Gastrocnemius medialis (tissue), 4 donors: Measurements from ENCODE around the gene SNCB.

Source experiments
- POLR2A ChIP-seq, 2 donors: fragments of 450-650 bp; IDR thresholded peaks; one replicate each; pipeline ENCODE4 v1.6.1; 2017; ENCODE audit warnings: antibody characterized with exemption in 2 of 2, mild to moderate bottlenecking in 2 of 2, moderate library complexity in 2 of 2
- TF ChIP-seq, protein P1 (sequence below), 5 experiments: fragments of 450-650 bp in 3 of 5; fragments of 200-600 bp in 2 of 5; sonication (generic) in 2 of 5; IDR thresholded peaks in 4 of 5; conservative IDR thresholded peaks in 1 of 5; 1 replicate in 4 of 5; 2 replicates in 1 of 5; pipeline ENCODE4 v1.5.1; 2016 to 2019; ENCODE audit warnings: antibody characterized with exemption in 5 of 5, mild to moderate bottlenecking in 3 of 5, moderate library complexity in 3 of 5

DNA sequence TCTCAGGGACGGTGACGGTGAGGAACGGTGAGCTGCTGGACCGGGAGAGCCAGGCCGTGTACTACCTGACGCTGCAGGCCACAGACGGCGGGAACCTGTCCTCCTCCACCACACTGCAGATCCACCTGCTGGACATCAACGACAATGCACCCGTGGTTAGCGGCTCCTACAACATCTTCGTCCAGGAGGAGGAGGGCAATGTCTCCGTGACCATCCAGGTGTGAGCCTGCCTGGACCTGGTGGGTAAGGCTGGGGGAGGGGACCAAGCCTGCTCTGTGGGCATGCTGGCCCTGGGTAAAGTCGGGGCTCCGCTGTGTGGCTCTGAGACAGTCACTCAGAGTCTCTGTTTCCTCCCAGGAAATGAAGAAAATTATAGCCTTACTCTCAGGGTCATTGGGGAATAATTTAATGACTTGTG, 51.9 kb downstream of the SNCB start:
- TF ChIP-seq, protein P1, sequence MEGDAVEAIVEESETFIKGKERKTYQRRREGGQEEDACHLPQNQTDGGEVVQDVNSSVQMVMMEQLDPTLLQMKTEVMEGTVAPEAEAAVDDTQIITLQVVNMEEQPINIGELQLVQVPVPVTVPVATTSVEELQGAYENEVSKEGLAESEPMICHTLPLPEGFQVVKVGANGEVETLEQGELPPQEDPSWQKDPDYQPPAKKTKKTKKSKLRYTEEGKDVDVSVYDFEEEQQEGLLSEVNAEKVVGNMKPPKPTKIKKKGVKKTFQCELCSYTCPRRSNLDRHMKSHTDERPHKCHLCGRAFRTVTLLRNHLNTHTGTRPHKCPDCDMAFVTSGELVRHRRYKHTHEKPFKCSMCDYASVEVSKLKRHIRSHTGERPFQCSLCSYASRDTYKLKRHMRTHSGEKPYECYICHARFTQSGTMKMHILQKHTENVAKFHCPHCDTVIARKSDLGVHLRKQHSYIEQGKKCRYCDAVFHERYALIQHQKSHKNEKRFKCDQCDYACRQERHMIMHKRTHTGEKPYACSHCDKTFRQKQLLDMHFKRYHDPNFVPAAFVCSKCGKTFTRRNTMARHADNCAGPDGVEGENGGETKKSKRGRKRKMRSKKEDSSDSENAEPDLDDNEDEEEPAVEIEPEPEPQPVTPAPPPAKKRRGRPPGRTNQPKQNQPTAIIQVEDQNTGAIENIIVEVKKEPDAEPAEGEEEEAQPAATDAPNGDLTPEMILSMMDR (IDR thresholded peaks at IDR 0.05 in 4 of 5, conservative IDR thresholded peaks at IDR 0.05 in 1 of 5), result peak in 2 of 5 experiments; percentile 10 to 14
- TF ChIP-seq POLR2A (IDR thresholded peaks at IDR 0.05), result no peak
